Fibroblast of gingiva (primary cell): Measurements from ENCODE around the gene GRM7.

ENCODE experiments used
- DNase-seq: peaks from one replicate; pipeline ENCODE4 v3.0.0-alpha.2; 2011; ENCODE audit warnings: low read depth

The GRM7 gene

GRCh38 chr3:7728566-7729519, 867.9 kb downstream of the GRM7 start:
- no peak for DNase-seq

GRCh38 chr3:7733933-7734332, 873.0 kb downstream of the GRM7 start:
- no peak for DNase-seq

GRCh38 chr3:7734456-7734855, 873.5 kb downstream of the GRM7 start:
- DNase-seq, result no peak

GRCh38 chr3:7737263-7737662, 876.3 kb downstream of the GRM7 start:
- no peak for DNase-seq

- DNase-seq, result no peak
These were observed 878.8 kb downstream of the GRM7 start for GRCh38 chr3:7739754-7740153.

GRCh38 chr3:7740458-7740857, 879.5 kb downstream of the GRM7 start:
- DNase-seq, result no peak

- DNase-seq, result no peak
These were observed 883.9 kb downstream of the GRM7 start for GRCh38 chr3:7744850-7745249.

GRCh38 chr3:7745711-7746110, 884.8 kb downstream of the GRM7 start:
- no peak for DNase-seq

GRCh38 chr3:7749931-7750695, 889.2 kb downstream of the GRM7 start:
- no peak for DNase-seq

- DNase-seq, result no peak
These were observed 891.1 kb downstream of the GRM7 start for GRCh38 chr3:7752005-7752404.

- DNase-seq, result no peak
These were observed 893.9 kb downstream of the GRM7 start for GRCh38 chr3:7754653-7755441.

GRCh38 chr3:7759630-7760029, 898.7 kb downstream of the GRM7 start:
- no peak for DNase-seq

GRCh38 chr3:7760718-7761117, 899.8 kb downstream of the GRM7 start:
- no peak for DNase-seq

- DNase-seq, result no peak
These were observed 903.2 kb downstream of the GRM7 start for GRCh38 chr3:7764115-7764514.

- DNase-seq, result no peak
These were observed 905.6 kb downstream of the GRM7 start for GRCh38 chr3:7766530-7766929.

- no peak for DNase-seq
These were observed 918.4 kb downstream of the GRM7 start for GRCh38 chr3:7779331-7779730.

- DNase-seq, result no peak
These were observed 920.5 kb downstream of the GRM7 start for GRCh38 chr3:7781395-7781794.

- DNase-seq, result no peak
These were observed 927.2 kb downstream of the GRM7 start for GRCh38 chr3:7787871-7788828.

GRCh38 chr3:7788881-7789280, 928.0 kb downstream of the GRM7 start:
- DNase-seq, result no peak

- no peak for DNase-seq
These were observed 928.4 kb downstream of the GRM7 start for GRCh38 chr3:7789324-7789723.

GRCh38 chr3:7790141-7790540, 929.2 kb downstream of the GRM7 start:
- DNase-seq, result no peak
